GM04504 (cell line): ENCODE results near the gene CARS2.
"Not testable (repeated sequence)": the region's sequence is repeated elsewhere in the genome, so short reads cannot be mapped to it uniquely, and the experiment has no call there.

ENCODE experiments used
- DNase-seq: peaks from one replicate; pipeline ENCODE4 v3.0.0-alpha.2; 2012; ENCODE audit warnings: low read depth

The CARS2 gene

GRCh38 chr13:110706570-110707372 lies 855 bp upstream of the CARS2 start:
- DNase-seq, result no peak

GRCh38 chr13:110705356-110705825 lies 525 bp downstream of the CARS2 start:
- DNase-seq, result no peak

- DNase-seq, result no peak
These were observed 3.1 kb downstream of the CARS2 start for GRCh38 chr13:110702591-110703526.

- no peak for DNase-seq
These were observed 3.8 kb downstream of the CARS2 start for GRCh38 chr13:110702089-110702488.

GRCh38 chr13:110701061-110701460 lies 4.9 kb downstream of the CARS2 start:
- not testable (repeated sequence) for DNase-seq

- DNase-seq, result no peak
These were observed 5.3 kb downstream of the CARS2 start for GRCh38 chr13:110700641-110701040.

- DNase-seq, result no peak
These were observed 5.7 kb downstream of the CARS2 start for GRCh38 chr13:110700186-110700585.

GRCh38 chr13:110699148-110700145 lies 6.5 kb downstream of the CARS2 start:
- no peak for DNase-seq

GRCh38 chr13:110698689-110699088 lies 7.2 kb downstream of the CARS2 start:
- DNase-seq, result no peak

- DNase-seq, result no peak
These were observed 8.1 kb downstream of the CARS2 start for GRCh38 chr13:110697842-110698241.

GRCh38 chr13:110696776-110697175 lies 9.1 kb downstream of the CARS2 start:
- no peak for DNase-seq

GRCh38 chr13:110695774-110696173 lies 10.1 kb downstream of the CARS2 start:
- DNase-seq, result not testable (repeated sequence)

GRCh38 chr13:110690516-110690915 lies 15.4 kb downstream of the CARS2 start:
- DNase-seq, result no peak

- no peak for DNase-seq
These were observed 16.2 kb downstream of the CARS2 start for GRCh38 chr13:110689711-110690110.

- DNase-seq, result no peak
These were observed 16.9 kb downstream of the CARS2 start for GRCh38 chr13:110689041-110689440.

- DNase-seq, result no peak
These were observed 18.2 kb downstream of the CARS2 start for GRCh38 chr13:110687736-110688135.

- DNase-seq, result peak; percentile 39
These were observed 20.5 kb downstream of the CARS2 start for GRCh38 chr13:110685305-110686020.

GRCh38 chr13:110684388-110685056 lies 21.4 kb downstream of the CARS2 start:
- no peak for DNase-seq

- no peak for DNase-seq
These were observed 22.0 kb downstream of the CARS2 start for GRCh38 chr13:110683921-110684320.

- no peak for DNase-seq
These were observed 22.6 kb downstream of the CARS2 start for GRCh38 chr13:110683203-110683883.
